Activated CD4-positive, alpha-beta memory T cell treated with anti-CD3 and anti-CD28 coated beads for 36 hours (primary cell): ENCODE data around the gene ZNHIT2. TPM values are rescaled to one million over a fixed set of nuclear protein-coding genes. Genes with fewer than 3 reads are reported as not detected.

ENCODE experiments used
- CTCF ChIA-PET: fragments of 350-600 bp; sonication (Branson Sonifier 250); formaldehyde crosslinking; loops from one replicate; lab custom pipeline; 2021; ENCODE audit warnings: antibody characterized with exemption, inconsistent platforms; lab: Charles Lee
- POLR2A ChIA-PET: fragments of 350-600 bp; sonication (Branson Sonifier 250); formaldehyde crosslinking; loops from one replicate; lab custom pipeline; 2021; ENCODE audit warnings: antibody characterized with exemption; lab: Charles Lee
- DNase-seq: peaks from one replicate; pipeline ENCODE4 v3.0.0-alpha.2; 2020
- H3K27ac Mint-ChIP-seq: one replicate; pipeline ENCODE4 v1.8.0; 2021; ENCODE audit warnings: mixed read lengths
- H3K27me3 Mint-ChIP-seq: one replicate; pipeline ENCODE4 v1.8.0; 2021; ENCODE audit warnings: mixed read lengths
- H3K36me3 Mint-ChIP-seq: one replicate; pipeline ENCODE4 v1.8.0; 2021; ENCODE audit warnings: mixed read lengths
- H3K4me1 Mint-ChIP-seq: one replicate; pipeline ENCODE4 v1.8.0; 2021; ENCODE audit warnings: low read depth, mixed read lengths
- H3K4me3 Mint-ChIP-seq: one replicate; pipeline ENCODE4 v1.8.0; 2021; ENCODE audit warnings: mild to moderate bottlenecking, mixed read lengths
- H3K9me3 Mint-ChIP-seq: one replicate; pipeline ENCODE4 v1.8.0; 2021; ENCODE audit warnings: mixed read lengths
- intact Hi-C: fragments of 100-400 bp; cut with micrococcal nuclease; formaldehyde crosslinking; loops from one replicate; pipeline ENCODE4 v1.15.1; 2023
- total RNA-seq, 2 experiments: library from RNA; stranded (reverse); gene quantifications; one replicate each; pipeline ENCODE4 v1.2.3, GENCODE V29; 2021

Gene ZNHIT2
- total RNA-seq, 2 experiments from 2014 or later, result 9.3 to 9.7 TPM

DNA sequence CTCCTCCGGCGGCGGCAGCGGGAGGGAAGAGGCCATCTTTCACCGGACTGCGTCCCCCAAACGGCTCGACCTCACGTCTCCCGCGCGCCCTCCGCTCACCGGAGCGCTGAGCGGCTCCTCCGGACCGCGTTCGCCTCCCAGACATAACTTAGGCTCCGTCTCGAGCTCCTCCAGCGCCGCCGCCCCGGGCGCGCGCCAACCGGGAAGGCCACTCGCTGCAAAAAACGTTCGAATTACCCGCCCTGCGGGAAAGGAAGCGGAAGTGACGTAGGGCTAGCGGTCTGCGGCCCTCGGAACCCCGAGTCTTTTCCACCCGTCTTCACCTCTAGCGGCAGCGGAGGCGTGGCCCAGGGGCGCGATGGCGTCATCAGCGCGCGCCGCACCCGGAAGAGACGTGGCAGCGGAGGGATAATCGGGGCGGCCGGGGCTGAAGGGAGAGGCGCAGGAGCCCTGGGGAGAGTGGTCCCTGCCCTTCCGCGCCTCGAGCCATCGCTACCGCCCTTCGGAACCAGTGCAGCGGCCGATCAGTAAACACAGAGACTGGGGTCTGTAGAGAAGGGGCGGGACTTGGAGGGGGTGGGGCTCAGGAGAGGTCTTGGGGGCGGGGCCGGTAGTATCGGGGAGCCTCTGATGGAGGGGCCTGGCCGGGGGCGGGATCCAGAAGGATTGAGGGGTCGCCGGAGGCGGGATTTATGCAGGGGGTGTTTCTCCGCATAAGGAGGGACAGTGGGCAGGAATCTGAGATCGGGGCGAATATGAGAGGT lies 33.5 kb downstream of the ZNHIT2 start, which contains the start of the genes CDCA5 and ZFPL1:
Gene CDCA5, minus strand, starts transcription at position 207 of the 764 bp plus-strand sequence. Its CDS starts 62 bp downstream, at position 145.
Gene ZFPL1, plus strand, starts transcription at position 389 of the 764 bp plus-strand sequence. CDS start 477 bp downstream, outside the sequence.
- no peaks in the 10 kb centered on the region for H3K27me3 Mint-ChIP-seq
- no peaks in the 10 kb centered on the region for H3K9me3 Mint-ChIP-seq
- intact Hi-C loops, result loop anchor here (1.0 to 5.0 kb wide), 7 partner anchors 12 to 72 kb away; partner anchors contain the start of genes ARL2, FAU, MRPL49 and SAC3D1
- H3K36me3 Mint-ChIP-seq, result peaks cover 57% of the 10 kb centered on the region
- peak; percentile 97 for DNase-seq
- peaks cover 36% of the 10 kb centered on the region for H3K4me1 Mint-ChIP-seq
- H3K4me3 Mint-ChIP-seq, result peak within 1 kb of the TSS; percentile 99
- ChIA-PET CTCF (interaction anchor here (0.7 to 2.2 kb wide), 4 partner anchors 15 to 249 kb away, joined by 3 to 8 read pairs (median 5); partner anchors contain the start of gene ARL2), POLR2A (interaction anchor here (0.5 to 3.5 kb wide), 8 partner anchors 11 to 249 kb away, joined by 3 to 17 read pairs (median 3); partner anchors contain the start of genes FAU, MRPL49, SAC3D1 and VPS51)
- H3K27ac Mint-ChIP-seq, result peak within 1 kb of the TSS; percentile 96

DNA sequence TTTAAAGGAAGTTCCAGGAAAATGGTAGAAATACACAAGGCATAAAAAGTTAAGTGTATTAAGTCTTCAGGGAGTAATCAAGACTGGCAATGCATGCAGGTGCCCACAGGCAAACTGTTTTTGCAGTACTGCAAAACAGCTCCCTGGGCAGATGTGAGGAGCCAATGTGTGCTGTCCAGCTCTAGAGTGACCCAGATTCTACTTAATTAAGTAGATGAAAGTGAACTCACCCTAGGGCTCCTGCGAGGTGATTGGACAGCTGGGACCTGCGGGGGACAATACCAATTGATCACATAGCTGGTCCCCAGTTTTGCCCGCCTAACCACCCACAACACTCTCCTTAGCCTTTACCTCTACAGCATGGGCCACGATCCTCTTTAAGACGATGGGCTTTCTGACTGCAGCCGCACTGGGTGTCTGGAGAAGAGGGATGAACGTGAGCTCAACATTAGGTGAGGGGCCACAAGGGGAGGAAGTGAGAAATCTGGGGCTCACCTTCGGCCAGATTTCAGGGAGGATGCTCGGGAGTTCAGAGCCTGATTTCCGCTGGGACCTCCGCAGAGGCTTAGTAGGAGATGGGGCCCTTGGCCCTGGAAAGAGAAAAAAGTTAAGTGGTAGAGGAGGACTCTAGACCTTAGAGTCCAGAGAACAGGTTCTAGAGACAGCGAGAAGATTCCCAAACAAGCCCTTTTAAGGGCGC lies 34.2 kb downstream of the ZNHIT2 start:
- Mint-ChIP-seq H3K27me3 (no peaks in the 10 kb centered on the region), H3K36me3 (peaks cover 57% of the 10 kb centered on the region), H3K4me3 (peak overlapping the region; percentile 99), H3K4me1 (peaks cover 43% of the 10 kb centered on the region), H3K27ac (peak overlapping the region; percentile 96), H3K9me3 (no peaks in the 10 kb centered on the region)
- DNase-seq, result peak; percentile 34
- ChIA-PET POLR2A (interaction anchor here (0.5 to 3.5 kb wide), 9 partner anchors 9 to 248 kb away, joined by 3 to 17 read pairs (median 4); partner anchors contain the start of genes FAU, MRPL49, SAC3D1 and VPS51), CTCF (interaction anchor here (0.7 to 2.2 kb wide), 5 partner anchors 14 to 250 kb away, joined by 3 to 8 read pairs (median 3); partner anchors contain the start of gene ARL2)
- intact Hi-C loops, result loop anchor here (5.0 kb wide), 2 partner anchors 56 to 71 kb away; partner anchors contain the start of genes ARL2 and SNX15

DNA sequence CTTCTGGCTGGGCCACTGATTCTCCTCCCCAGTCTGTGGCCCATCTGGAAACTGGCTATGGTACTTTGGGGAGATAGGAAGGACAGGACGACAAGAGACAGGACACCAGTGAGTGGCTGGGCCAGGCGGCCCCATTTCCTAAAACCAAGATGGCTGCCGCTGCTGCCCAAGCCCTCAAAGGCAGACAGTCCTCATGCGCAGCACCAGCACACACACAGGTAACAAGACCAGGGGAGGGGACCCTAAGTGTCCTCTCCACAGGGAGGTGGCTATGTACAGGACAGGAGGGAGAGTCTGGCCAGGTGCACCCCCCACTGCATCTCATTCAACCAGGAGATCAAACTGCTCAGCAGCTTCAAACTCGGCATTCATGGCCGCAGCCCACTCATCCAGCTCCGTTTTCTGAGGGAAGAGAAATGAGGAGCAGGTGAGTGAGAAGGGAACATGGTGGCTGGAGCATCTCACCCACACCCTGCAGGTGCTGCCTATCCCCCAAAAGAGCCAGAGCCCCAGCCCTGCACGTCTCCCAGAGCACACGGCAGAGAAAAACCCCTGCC lies 38.6 kb downstream of the ZNHIT2 start:
- peaks cover 30% of the 10 kb centered on the region for H3K4me1 Mint-ChIP-seq
- H3K27me3 Mint-ChIP-seq, result no peaks in the 10 kb centered on the region
- CTCF ChIA-PET, result interaction anchor here (0.6 to 1.8 kb wide), 4 partner anchors 32 to 231 kb away, joined by 3 to 7 read pairs (median 4); partner anchors contain the start of gene TM7SF2
- H3K36me3 Mint-ChIP-seq, result peaks cover 68% of the 10 kb centered on the region
- intact Hi-C loops, result no loop called here
- no peaks in the 10 kb centered on the region for H3K9me3 Mint-ChIP-seq
- no peak overlapping the region for H3K27ac Mint-ChIP-seq
- DNase-seq, result no peak
- POLR2A ChIA-PET, result interaction anchor here (1.2 kb wide), 1 partner anchor 38 kb away, joined by 3 read pairs; the partner anchor contains the start of gene SAC3D1
- no peak overlapping the region for H3K4me3 Mint-ChIP-seq

DNA sequence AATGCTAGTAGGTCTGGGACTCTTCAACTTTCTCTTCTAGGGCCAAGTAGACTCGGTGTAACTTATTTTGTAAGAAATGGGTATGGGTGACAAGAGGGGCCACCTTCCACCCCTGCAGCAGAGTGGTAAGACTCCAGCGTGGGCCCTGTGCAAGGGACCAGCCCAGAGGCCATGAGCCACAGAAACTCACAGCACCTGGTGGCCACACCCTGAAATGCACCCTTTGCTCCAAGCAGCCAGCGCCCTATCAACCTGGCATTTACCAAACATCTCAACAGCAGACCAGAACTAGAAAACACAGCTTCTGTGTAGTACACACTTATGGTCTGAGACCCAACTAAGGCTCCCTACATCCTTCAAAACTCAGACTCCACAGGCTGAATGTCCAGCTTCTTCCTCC lies 39.4 kb downstream of the ZNHIT2 start:
- intact Hi-C loops, result no loop called here
- H3K4me1 Mint-ChIP-seq, result peaks cover 30% of the 10 kb centered on the region
- no peak overlapping the region for H3K27ac Mint-ChIP-seq
- peak; percentile 74 for DNase-seq
- POLR2A ChIA-PET, result no interaction called here
- peaks cover 61% of the 10 kb centered on the region for H3K36me3 Mint-ChIP-seq
- CTCF ChIA-PET, result interaction anchor here (0.6 to 1.8 kb wide), 4 partner anchors 33 to 230 kb away, joined by 3 to 7 read pairs (median 4); partner anchors contain the start of gene TM7SF2
- H3K4me3 Mint-ChIP-seq, result no peak overlapping the region
- no peaks in the 10 kb centered on the region for H3K9me3 Mint-ChIP-seq
- H3K27me3 Mint-ChIP-seq, result no peaks in the 10 kb centered on the region

GRCh38 chr11:65077451-65077850 lies 40.0 kb downstream of the ZNHIT2 start:
- H3K36me3 Mint-ChIP-seq, result peaks cover 55% of the 10 kb centered on the region
- POLR2A ChIA-PET, result no interaction called here
- no peaks in the 10 kb centered on the region for H3K27me3 Mint-ChIP-seq
- CTCF ChIA-PET, result interaction anchor here (1.8 kb wide), 1 partner anchor 33 kb away, joined by 7 read pairs; the partner anchor contains the start of gene TM7SF2
- H3K4me3 Mint-ChIP-seq, result no peak overlapping the region
- H3K27ac Mint-ChIP-seq, result no peak overlapping the region
- H3K9me3 Mint-ChIP-seq, result no peaks in the 10 kb centered on the region
- intact Hi-C loops, result no loop called here
- H3K4me1 Mint-ChIP-seq, result peaks cover 23% of the 10 kb centered on the region
- DNase-seq, result no peak

DNA sequence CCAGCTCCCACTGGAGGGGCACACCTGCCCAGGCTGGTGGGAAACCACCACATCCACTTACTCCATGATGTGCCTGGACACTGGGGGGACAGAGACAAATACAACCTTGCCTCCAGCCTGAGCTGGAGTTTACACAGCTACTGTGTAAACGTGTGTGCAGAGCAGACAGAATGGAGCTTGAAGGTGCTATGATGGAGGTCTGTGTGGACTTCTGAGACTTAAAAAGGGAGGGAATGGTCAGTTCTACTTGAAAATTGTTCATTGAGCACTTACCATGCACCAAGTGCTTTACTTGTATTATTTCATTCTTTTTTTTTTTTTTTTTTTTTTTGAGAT lies 44.9 kb downstream of the ZNHIT2 start:
- H3K27me3 Mint-ChIP-seq, result no peaks in the 10 kb centered on the region
- ChIA-PET CTCF (interaction anchor here (0.9 kb wide), 1 partner anchor 58 kb away, joined by 3 read pairs; the partner anchor contains the start of gene ARL2), POLR2A (interaction anchor here (0.7 kb wide), 1 partner anchor 11 kb away, joined by 3 read pairs; the partner anchor contains the start of gene CDCA5)
- intact Hi-C loops, result no loop called here
- no peak for DNase-seq
- H3K27ac Mint-ChIP-seq, result no peak overlapping the region
- no peak overlapping the region for H3K4me3 Mint-ChIP-seq
- H3K36me3 Mint-ChIP-seq, result peaks cover 15% of the 10 kb centered on the region
- no peaks in the 10 kb centered on the region for H3K9me3 Mint-ChIP-seq
- H3K4me1 Mint-ChIP-seq, result no peaks in the 10 kb centered on the region

GRCh38 chr11:65071907-65072630 lies 45.4 kb downstream of the ZNHIT2 start:
- no peaks in the 10 kb centered on the region for H3K27me3 Mint-ChIP-seq
- no peaks in the 10 kb centered on the region for H3K9me3 Mint-ChIP-seq
- H3K4me1 Mint-ChIP-seq, result no peaks in the 10 kb centered on the region
- no peak overlapping the region for H3K27ac Mint-ChIP-seq
- H3K36me3 Mint-ChIP-seq, result peaks cover 10% of the 10 kb centered on the region
- ChIA-PET CTCF (interaction anchor here (0.9 kb wide), 1 partner anchor 58 kb away, joined by 3 read pairs; the partner anchor contains the start of gene ARL2), POLR2A (no interaction called here)
- intact Hi-C loops, result no loop called here
- no peak overlapping the region for H3K4me3 Mint-ChIP-seq
- DNase-seq, result no peak

DNA sequence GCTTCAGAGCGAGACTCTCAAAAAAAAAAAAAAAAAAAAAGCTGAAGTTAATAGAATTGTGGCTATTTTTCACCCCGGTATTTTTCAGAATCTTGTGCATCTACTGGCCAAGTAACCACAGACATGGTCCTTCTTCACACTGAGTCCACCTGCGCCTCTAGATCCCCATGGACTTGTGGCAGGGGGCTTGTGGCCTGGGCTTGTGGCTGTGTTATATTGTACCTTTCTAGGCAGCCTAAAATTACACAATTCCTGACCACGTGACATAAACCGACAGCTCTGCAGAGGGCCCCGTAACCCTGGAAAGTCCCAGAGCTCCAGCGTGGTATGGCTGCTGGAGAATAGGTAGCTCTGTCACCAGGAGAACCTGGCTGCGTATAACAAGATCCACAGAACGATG lies 48.3 kb downstream of the ZNHIT2 start:
- Mint-ChIP-seq H3K27me3 (no peaks in the 10 kb centered on the region), H3K4me3 (no peak overlapping the region), H3K27ac (no peak overlapping the region), H3K9me3 (no peaks in the 10 kb centered on the region), H3K36me3 (no peaks in the 10 kb centered on the region), H3K4me1 (no peaks in the 10 kb centered on the region)
- POLR2A ChIA-PET, result no interaction called here
- DNase-seq, result no peak
- intact Hi-C loops, result no loop called here
- CTCF ChIA-PET, result interaction anchor here (0.6 to 1.0 kb wide), 2 partner anchors 14 to 55 kb away, joined by 3 read pairs; partner anchors contain the start of gene ARL2

GRCh38 chr11:65067446-65067845 lies 50.1 kb downstream of the ZNHIT2 start:
- no peaks in the 10 kb centered on the region for H3K27me3 Mint-ChIP-seq
- no peak overlapping the region for H3K4me3 Mint-ChIP-seq
- no peak overlapping the region for H3K27ac Mint-ChIP-seq
- DNase-seq, result no peak
- ChIA-PET POLR2A (no interaction called here), CTCF (no interaction called here)
- H3K36me3 Mint-ChIP-seq, result no peaks in the 10 kb centered on the region
- H3K4me1 Mint-ChIP-seq, result no peaks in the 10 kb centered on the region
- no peaks in the 10 kb centered on the region for H3K9me3 Mint-ChIP-seq
- intact Hi-C loops, result no loop called here

- intact Hi-C loops, result no loop called here
- H3K36me3 Mint-ChIP-seq, result no peaks in the 10 kb centered on the region
- POLR2A ChIA-PET, result no interaction called here
- no peaks in the 10 kb centered on the region for H3K4me1 Mint-ChIP-seq
- no peak overlapping the region for H3K27ac Mint-ChIP-seq
- no peaks in the 10 kb centered on the region for H3K27me3 Mint-ChIP-seq
- no peak overlapping the region for H3K4me3 Mint-ChIP-seq
- H3K9me3 Mint-ChIP-seq, result no peaks in the 10 kb centered on the region
- CTCF ChIA-PET, result no interaction called here
- DNase-seq, result no peak
Measured at GRCh38 chr11:65066805-65067291, 50.7 kb downstream of the ZNHIT2 start.
